ENCODE measurements around the gene PRRC2C.
"Not testable (repeated sequence)": the region's sequence is repeated elsewhere in the genome, so short reads cannot be mapped to it uniquely, and the experiment has no call there.

Gene PRRC2C

GRCh38 chr1:171585715-171586114 is 100.4 kb downstream of the PRRC2C start:
- Mint-ChIP-seq H3K4me3 (no peak overlapping the region), H3K9me3 (no peaks in the 10 kb centered on the region), H3K4me1 (ENCODE audit: low read depth) (peaks cover 28% of the 10 kb centered on the region), H3K36me3 (ENCODE audit: low read depth) (peaks cover 82% of the 10 kb centered on the region), H3K27ac (peak overlapping the region; percentile 16), H3K27me3 (no peaks in the 10 kb centered on the region)

- H3K4me3 Mint-ChIP-seq: no peak overlapping the region
- H3K4me1 Mint-ChIP-seq (ENCODE audit: low read depth): peaks cover 17% of the 10 kb centered on the region
- H3K36me3 Mint-ChIP-seq (ENCODE audit: low read depth): peaks cover 89% of the 10 kb centered on the region
- peak overlapping the region; percentile 45 for H3K27ac Mint-ChIP-seq
- no peaks in the 10 kb centered on the region for H3K27me3 Mint-ChIP-seq
- no peaks in the 10 kb centered on the region for H3K9me3 Mint-ChIP-seq
Observed at GRCh38 chr1:171588230-171588629, 102.9 kb downstream of the PRRC2C start.

GRCh38 chr1:171590022-171590421 is 104.7 kb downstream of the PRRC2C start:
- Mint-ChIP-seq H3K4me1 (ENCODE audit: low read depth) (peaks cover 17% of the 10 kb centered on the region), H3K4me3 (no peak overlapping the region), H3K27me3 (no peaks in the 10 kb centered on the region), H3K36me3 (ENCODE audit: low read depth) (peaks cover 78% of the 10 kb centered on the region), H3K27ac (peak overlapping the region; percentile 94), H3K9me3 (no peaks in the 10 kb centered on the region)

- Mint-ChIP-seq H3K4me1 (ENCODE audit: low read depth) (peaks cover 4% of the 10 kb centered on the region), H3K36me3 (ENCODE audit: low read depth) (peaks cover 43% of the 10 kb centered on the region), H3K9me3 (no peaks in the 10 kb centered on the region), H3K27ac (no peak overlapping the region), H3K27me3 (no peaks in the 10 kb centered on the region), H3K4me3 (no peak overlapping the region)
Observed at GRCh38 chr1:171595324-171595723, 110.0 kb downstream of the PRRC2C start.

- Mint-ChIP-seq H3K27ac (no peak overlapping the region), H3K4me3 (no peak overlapping the region), H3K9me3 (no peaks in the 10 kb centered on the region), H3K4me1 (ENCODE audit: low read depth) (peaks cover 6% of the 10 kb centered on the region), H3K27me3 (no peaks in the 10 kb centered on the region), H3K36me3 (ENCODE audit: low read depth) (peaks cover 35% of the 10 kb centered on the region)
Observed at GRCh38 chr1:171596119-171596518, 110.8 kb downstream of the PRRC2C start.

- H3K27ac Mint-ChIP-seq: peak overlapping the region; percentile 53
- H3K4me3 Mint-ChIP-seq: no peak overlapping the region
- no peaks in the 10 kb centered on the region for H3K27me3 Mint-ChIP-seq
- H3K36me3 Mint-ChIP-seq (ENCODE audit: low read depth): peaks cover 29% of the 10 kb centered on the region
- peaks cover 8% of the 10 kb centered on the region for H3K4me1 Mint-ChIP-seq (ENCODE audit: low read depth)
- no peaks in the 10 kb centered on the region for H3K9me3 Mint-ChIP-seq
Observed at GRCh38 chr1:171596705-171597104, 111.4 kb downstream of the PRRC2C start.

- H3K4me3 Mint-ChIP-seq: no peak overlapping the region
- H3K27me3 Mint-ChIP-seq: no peaks in the 10 kb centered on the region
- no peaks in the 10 kb centered on the region for H3K9me3 Mint-ChIP-seq
- H3K4me1 Mint-ChIP-seq (ENCODE audit: low read depth): peaks cover 8% of the 10 kb centered on the region
- peaks cover 26% of the 10 kb centered on the region for H3K36me3 Mint-ChIP-seq (ENCODE audit: low read depth)
- H3K27ac Mint-ChIP-seq: no peak overlapping the region
Observed at GRCh38 chr1:171597203-171597602, 111.9 kb downstream of the PRRC2C start.

- H3K27ac Mint-ChIP-seq; H3K27me3 Mint-ChIP-seq; H3K9me3 Mint-ChIP-seq; H3K4me3 Mint-ChIP-seq; H3K4me1 Mint-ChIP-seq (ENCODE audit: low read depth): not testable (repeated sequence)
- peaks cover 12% of the 10 kb centered on the region for H3K36me3 Mint-ChIP-seq (ENCODE audit: low read depth)
Observed at GRCh38 chr1:171600310-171600709, 115.0 kb downstream of the PRRC2C start.

GRCh38 chr1:171600862-171601261 is 115.5 kb downstream of the PRRC2C start:
- peaks cover 12% of the 10 kb centered on the region for H3K36me3 Mint-ChIP-seq (ENCODE audit: low read depth)
- H3K27me3 Mint-ChIP-seq: no peaks in the 10 kb centered on the region
- no peak overlapping the region for H3K4me3 Mint-ChIP-seq
- H3K27ac Mint-ChIP-seq: no peak overlapping the region
- no peaks in the 10 kb centered on the region for H3K9me3 Mint-ChIP-seq
- H3K4me1 Mint-ChIP-seq (ENCODE audit: low read depth): peaks cover 8% of the 10 kb centered on the region

- H3K9me3 Mint-ChIP-seq; H3K36me3 Mint-ChIP-seq (ENCODE audit: low read depth); H3K27ac Mint-ChIP-seq; H3K27me3 Mint-ChIP-seq; H3K4me1 Mint-ChIP-seq (ENCODE audit: low read depth); H3K4me3 Mint-ChIP-seq: not testable (repeated sequence)
Observed at GRCh38 chr1:171603042-171603441, 117.7 kb downstream of the PRRC2C start.

- H3K36me3 Mint-ChIP-seq (ENCODE audit: low read depth): no peaks in the 10 kb centered on the region
- peaks cover 4% of the 10 kb centered on the region for H3K9me3 Mint-ChIP-seq
- H3K27ac Mint-ChIP-seq: no peak overlapping the region
- no peak overlapping the region for H3K4me3 Mint-ChIP-seq
- H3K4me1 Mint-ChIP-seq (ENCODE audit: low read depth): no peaks in the 10 kb centered on the region
- H3K27me3 Mint-ChIP-seq: no peaks in the 10 kb centered on the region
Observed at GRCh38 chr1:171606402-171606941, 121.1 kb downstream of the PRRC2C start.

- Mint-ChIP-seq H3K27ac (no peak overlapping the region), H3K36me3 (ENCODE audit: low read depth) (no peaks in the 10 kb centered on the region), H3K4me1 (ENCODE audit: low read depth) (no peaks in the 10 kb centered on the region), H3K4me3 (no peak overlapping the region), H3K9me3 (peaks cover 4% of the 10 kb centered on the region), H3K27me3 (no peaks in the 10 kb centered on the region)
Observed at GRCh38 chr1:171610385-171610784, 125.1 kb downstream of the PRRC2C start.

GRCh38 chr1:171611306-171611705 is 126.0 kb downstream of the PRRC2C start:
- Mint-ChIP-seq H3K4me3 (no peak overlapping the region), H3K4me1 (ENCODE audit: low read depth) (no peaks in the 10 kb centered on the region), H3K36me3 (ENCODE audit: low read depth) (no peaks in the 10 kb centered on the region), H3K27ac (no peak overlapping the region), H3K27me3 (no peaks in the 10 kb centered on the region), H3K9me3 (peaks cover 4% of the 10 kb centered on the region)

- H3K27ac Mint-ChIP-seq: no peak overlapping the region
- no peaks in the 10 kb centered on the region for H3K27me3 Mint-ChIP-seq
- no peaks in the 10 kb centered on the region for H3K4me1 Mint-ChIP-seq (ENCODE audit: low read depth)
- no peaks in the 10 kb centered on the region for H3K36me3 Mint-ChIP-seq (ENCODE audit: low read depth)
- no peaks in the 10 kb centered on the region for H3K9me3 Mint-ChIP-seq
- H3K4me3 Mint-ChIP-seq: no peak overlapping the region
Observed at GRCh38 chr1:171613282-171613681, 128.0 kb downstream of the PRRC2C start.

GRCh38 chr1:171615122-171615906 is 130.0 kb downstream of the PRRC2C start:
- H3K4me3 Mint-ChIP-seq; H3K27ac Mint-ChIP-seq; H3K27me3 Mint-ChIP-seq; H3K4me1 Mint-ChIP-seq (ENCODE audit: low read depth); H3K36me3 Mint-ChIP-seq (ENCODE audit: low read depth); H3K9me3 Mint-ChIP-seq: not testable (repeated sequence)

GRCh38 chr1:171616586-171616985 is 131.3 kb downstream of the PRRC2C start:
- no peaks in the 10 kb centered on the region for H3K27me3 Mint-ChIP-seq
- no peak overlapping the region for H3K4me3 Mint-ChIP-seq
- no peaks in the 10 kb centered on the region for H3K36me3 Mint-ChIP-seq (ENCODE audit: low read depth)
- no peaks in the 10 kb centered on the region for H3K4me1 Mint-ChIP-seq (ENCODE audit: low read depth)
- no peak overlapping the region for H3K27ac Mint-ChIP-seq
- H3K9me3 Mint-ChIP-seq: no peaks in the 10 kb centered on the region

Measured in stimulated activated naive CD8-positive, alpha-beta T cell treated with anti-CD3 and anti-CD28 coated beads, Interleukin-15, Interleukin-2, amounts not matched to agents 100 ng/mL and 50 ng/mL, for 24 hours (primary cell).